HFFc6 (cell line): ENCODE measurements around the gene LRRC38. TPM values are rescaled to one million over a fixed set of nuclear protein-coding genes. Genes with fewer than 3 reads are reported as not detected.
"Not testable (repeated sequence)": the region's sequence is repeated elsewhere in the genome, so short reads cannot be mapped to it uniquely, and the experiment has no call there.

Experiments
- DNase-seq: peaks from one replicate; pipeline ENCODE4 v3.0.0-alpha.2; 2018
- H3K27ac Mint-ChIP-seq: 2 replicates; pipeline ENCODE4 v1.8.0; 2020; ENCODE audit warnings: mild to moderate bottlenecking, mixed read lengths
- H3K27me3 Mint-ChIP-seq: 2 replicates; pipeline ENCODE4 v1.8.0; 2021; ENCODE audit warnings: mild to moderate bottlenecking, moderate library complexity, mixed read lengths; ENCODE audit not compliant: insufficient read depth
- H3K36me3 Mint-ChIP-seq: 2 replicates; pipeline ENCODE4 v1.8.0; 2021; ENCODE audit warnings: low read depth, mixed read lengths
- H3K4me1 Mint-ChIP-seq: 2 replicates; pipeline ENCODE4 v1.8.0; 2020; ENCODE audit warnings: low read depth, mixed read lengths
- H3K4me3 Mint-ChIP-seq: 2 replicates; pipeline ENCODE4 v1.8.0; 2020; ENCODE audit warnings: mild to moderate bottlenecking, moderate library complexity, mixed read lengths
- H3K9me3 Mint-ChIP-seq: 2 replicates; pipeline ENCODE4 v1.8.0; 2020; ENCODE audit warnings: mild to moderate bottlenecking, mixed read lengths
- CTCF ChIP-seq: fragments of 200-600 bp; sonication (generic); IDR thresholded peaks from 2 replicates; pipeline ENCODE4 v1.5.0; 2021; ENCODE audit warnings: antibody characterized with exemption, mild to moderate bottlenecking
- long read RNA-seq: library from polyadenylated mRNA; unstranded; transcript quantifications from one replicate; pipeline ENCODE4 v2.0.0, GENCODE V29; 2019
- total RNA-seq, 6 experiments: library from RNA; stranded (reverse); fragmentation: NEBNext Ultra II Directional; extraction: Animal tissue kit (Norgen Biotek cat#: 25700); gene quantifications; 2 replicates in 1 of 6; 3 replicates in 5 of 6; pipeline ENCODE4 v1.2.3, GENCODE V29; 2021

LRRC38 gene
- not detected for total RNA-seq
- long read RNA-seq: 0 reads

DNA sequence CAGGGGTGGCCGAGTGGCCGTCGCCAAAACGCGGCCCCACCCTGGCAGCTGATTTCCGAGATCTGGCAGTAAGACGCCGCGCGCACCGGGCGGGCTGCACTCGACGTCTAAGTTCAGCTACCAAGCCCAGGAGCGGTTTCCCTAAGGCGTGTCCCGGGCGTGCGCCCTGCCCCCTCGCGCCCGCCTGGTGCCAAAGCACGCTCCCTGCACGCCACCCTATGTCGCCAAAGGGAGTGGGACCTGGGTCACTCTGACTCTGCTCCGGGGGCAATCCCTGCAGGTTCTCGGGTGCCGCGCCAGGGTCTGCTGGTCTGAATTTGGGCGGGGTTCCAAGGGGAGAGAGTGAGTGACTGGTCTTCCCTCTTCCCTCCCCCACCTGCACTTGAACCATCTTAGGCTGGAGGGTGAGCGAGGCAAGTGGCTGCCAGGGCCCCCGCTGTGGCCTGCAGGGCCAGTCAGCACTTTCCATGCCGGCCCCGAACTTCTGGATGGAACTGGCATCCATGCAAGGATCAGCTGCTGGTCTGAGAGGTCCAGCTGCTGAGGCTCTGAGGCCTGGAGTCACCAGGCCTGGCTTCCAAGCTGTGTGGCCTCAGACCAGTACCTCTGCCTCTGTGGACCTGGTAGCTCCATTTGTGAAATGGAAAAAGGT, at the start of gene LRRC38:
Gene LRRC38 (minus strand): TSS at position 109 of the 652 bp plus-strand sequence. CDS start 410 bp downstream, outside the sequence.
- Mint-ChIP-seq H3K4me1 (no peaks in the 10 kb centered on the region), H3K27me3 (peaks cover 2% of the 10 kb centered on the region), H3K4me3 (no peak within 1 kb of the TSS), H3K27ac (no peak within 1 kb of the TSS), H3K9me3 (peaks cover 53% of the 10 kb centered on the region), H3K36me3 (no peaks in the 10 kb centered on the region)
- DNase-seq: no peak
- TF ChIP-seq CTCF: no peak

DNA sequence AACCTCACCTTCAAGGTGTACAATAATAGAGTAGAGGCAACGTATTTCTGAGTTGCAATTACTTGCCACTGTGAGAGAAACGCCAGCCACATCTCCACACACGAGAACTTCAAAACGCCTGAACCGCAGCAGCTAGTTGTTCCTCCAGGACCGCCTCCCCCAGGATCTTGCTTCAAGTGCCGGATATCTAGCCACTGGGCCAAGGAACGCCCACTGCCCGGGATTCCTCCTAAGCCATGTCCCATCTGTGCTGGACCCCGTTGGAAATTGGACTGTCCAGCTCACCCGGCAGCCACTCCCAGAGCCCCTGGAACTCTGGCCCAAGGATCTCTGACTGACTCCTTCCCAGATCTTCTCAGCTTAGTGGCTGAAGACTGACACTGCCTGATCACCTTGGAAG, 49.2 kb upstream of the LRRC38 start:
- peaks cover 24% of the 10 kb centered on the region for H3K9me3 Mint-ChIP-seq
- DNase-seq, H3K27me3 Mint-ChIP-seq, H3K27ac Mint-ChIP-seq, H3K4me1 Mint-ChIP-seq, H3K4me3 Mint-ChIP-seq, H3K36me3 Mint-ChIP-seq: not testable (repeated sequence)

DNA sequence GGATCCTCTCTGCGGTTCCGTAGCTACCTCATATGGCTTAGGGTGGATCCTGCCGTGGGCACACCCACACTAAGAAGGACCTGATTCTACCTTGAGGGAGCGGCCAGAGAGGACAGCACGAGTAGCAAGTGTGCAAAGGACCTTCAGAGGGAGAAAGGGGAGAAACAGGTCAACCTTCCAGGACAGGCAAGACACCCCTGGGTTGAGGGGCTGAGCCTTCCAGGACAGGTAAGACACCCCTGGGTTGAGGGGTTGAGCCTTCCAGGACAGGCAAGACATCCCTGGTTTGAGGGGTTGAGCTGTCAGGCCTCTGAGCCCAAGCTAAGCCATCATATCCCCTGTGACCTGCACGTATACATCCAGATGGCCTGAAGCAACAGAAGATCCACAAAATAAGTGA, 46.7 kb upstream of the LRRC38 start:
- Mint-ChIP-seq H3K4me1 (no peaks in the 10 kb centered on the region), H3K9me3 (peaks cover 28% of the 10 kb centered on the region), H3K36me3 (no peaks in the 10 kb centered on the region), H3K4me3 (no peak overlapping the region), H3K27me3 (no peaks in the 10 kb centered on the region), H3K27ac (no peak overlapping the region)
- no peak for TF ChIP-seq CTCF
- DNase-seq: no peak

- Mint-ChIP-seq H3K4me1 (no peaks in the 10 kb centered on the region), H3K27me3 (no peaks in the 10 kb centered on the region), H3K36me3 (no peaks in the 10 kb centered on the region), H3K4me3 (no peak overlapping the region), H3K27ac (no peak overlapping the region), H3K9me3 (peaks cover 20% of the 10 kb centered on the region)
- no peak for TF ChIP-seq CTCF
- DNase-seq: no peak
Observed at GRCh38 chr1:13556224-13556764, 42.5 kb upstream of the LRRC38 start.

- H3K27ac Mint-ChIP-seq: no peak overlapping the region
- DNase-seq: no peak
- peaks cover 9% of the 10 kb centered on the region for H3K9me3 Mint-ChIP-seq
- H3K36me3 Mint-ChIP-seq: no peaks in the 10 kb centered on the region
- no peaks in the 10 kb centered on the region for H3K27me3 Mint-ChIP-seq
- no peaks in the 10 kb centered on the region for H3K4me1 Mint-ChIP-seq
- no peak overlapping the region for H3K4me3 Mint-ChIP-seq
- no peak for TF ChIP-seq CTCF
Observed at GRCh38 chr1:13554798-13555197, 41.0 kb upstream of the LRRC38 start.

DNA sequence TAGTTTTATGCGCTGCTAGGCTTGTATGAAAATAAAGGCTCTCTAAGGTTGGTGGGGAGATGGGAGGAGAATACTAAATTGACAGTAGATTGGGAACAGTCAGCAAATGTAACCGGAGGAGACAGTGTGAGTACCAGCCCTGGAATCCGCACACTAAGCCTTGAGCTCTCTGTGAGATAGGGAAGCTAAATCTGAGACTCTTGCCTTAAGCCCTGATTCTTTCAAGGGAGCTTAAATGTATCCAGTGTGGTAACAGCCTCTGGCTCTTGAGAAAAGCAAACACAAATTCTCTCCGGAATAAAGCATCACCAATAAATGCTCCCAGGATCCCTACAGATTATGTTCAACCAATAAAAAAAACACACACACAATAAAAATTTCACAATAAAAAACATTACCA, 36.9 kb upstream of the LRRC38 start:
- Mint-ChIP-seq H3K4me3 (no peak overlapping the region), H3K4me1 (no peaks in the 10 kb centered on the region), H3K27ac (no peak overlapping the region), H3K27me3 (peaks cover 5% of the 10 kb centered on the region; the same call in 1 of the 2 replicates), H3K9me3 (peaks cover 35% of the 10 kb centered on the region), H3K36me3 (no peaks in the 10 kb centered on the region)
- DNase-seq: no peak
- no peak for TF ChIP-seq CTCF
